Right atrium auricular region (tissue), 2 donors: ENCODE data around the gene MXRA7. TPM values are rescaled to one million over a fixed set of nuclear protein-coding genes. Genes with fewer than 3 reads are reported as not detected.
A peak's percentile ranks its signal among the peaks of the same experiment; 100 is the strongest.
"Not testable (repeated sequence)": the region's sequence is repeated elsewhere in the genome, so short reads cannot be mapped to it uniquely, and the experiment has no call there.

Source experiments
- DNase-seq: peaks from one replicate; pipeline ENCODE4 v3.0.0-alpha.2; 2019; ENCODE audit warnings: low spot score
- H3K27ac ChIP-seq, 2 donors: fragments of 200-600 bp; sonication (generic); 1 replicate in 1 of 2; 2 replicates in 1 of 2; pipeline ENCODE4 v1.5.1; 2016 to 2019
- H3K27me3 ChIP-seq, 2 donors: fragments of 200-600 bp; sonication (generic); one replicate each; pipeline versions ENCODE4 v1.5.1 to v1.6.0; 2017 to 2019
- H3K36me3 ChIP-seq: fragments of 200-600 bp; sonication (generic); one replicate; pipeline ENCODE4 v1.5.1; 2016
- H3K4me1 ChIP-seq, 2 donors: fragments of 200-600 bp; sonication (generic); one replicate each; pipeline versions ENCODE4 v1.5.1 to v1.6.0; 2017 to 2019
- H3K4me3 ChIP-seq, 2 donors: fragments of 200-600 bp; sonication (generic); 1 replicate in 1 of 2; 2 replicates in 1 of 2; pipeline ENCODE4 v1.5.1; 2017 to 2019; ENCODE audit warnings: mild to moderate bottlenecking in 1 of 2, moderate library complexity in 1 of 2
- H3K9me3 ChIP-seq, 2 donors: fragments of 200-600 bp; sonication (generic); one replicate each; pipeline ENCODE4 v1.5.1; 2019
- total RNA-seq, 2 donors: library from RNA; depleted of rRNA; stranded (reverse); fragments of >200 nt; gene quantifications; one replicate each; pipeline ENCODE4 v1.1.0, GENCODE V29; 2016
- TF ChIP-seq, protein P1 (sequence below), 2 donors: fragments of 200-600 bp; sonication (generic); IDR thresholded peaks; one replicate each; pipeline ENCODE4 v1.5.1; 2019; ENCODE audit warnings: antibody characterized with exemption in 2 of 2

Gene MXRA7
- total RNA-seq, 2 donors from 2014 or later, result 440 to 644 TPM

DNA sequence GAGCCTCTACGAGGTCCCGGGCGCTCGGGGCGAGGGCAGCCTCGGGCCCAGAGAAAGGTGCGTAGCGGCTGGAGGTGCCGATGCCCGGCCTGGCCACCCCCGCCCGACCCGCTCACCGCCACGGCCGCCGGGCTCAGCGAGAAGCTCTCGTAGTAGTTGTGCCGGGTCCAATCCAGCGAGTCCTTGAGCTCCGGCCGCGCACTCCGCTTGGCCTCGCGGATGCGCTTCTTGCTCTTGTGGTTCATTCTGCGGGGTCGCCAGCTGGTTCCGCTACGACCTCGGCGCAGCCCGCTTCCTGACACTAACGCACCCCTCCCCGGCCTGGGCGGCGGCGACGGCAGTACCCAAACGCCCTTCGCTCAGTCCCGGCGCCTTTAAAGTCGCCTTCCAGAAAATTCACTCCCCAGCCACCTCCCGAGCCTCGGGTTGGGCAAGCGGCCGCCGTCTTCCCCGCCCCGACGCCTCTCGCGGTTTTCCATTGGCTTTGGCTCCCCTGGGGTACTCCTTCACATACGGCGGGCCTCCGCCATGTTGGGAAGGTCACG is 15.5 kb upstream of the MXRA7 start, which contains the start of gene JMJD6:
TSS of gene JMJD6 (minus strand) at position 376 of the 545 bp plus-strand sequence. CDS start at position 245, 131 bp downstream.
- Histone ChIP-seq H3K4me1 (peaks cover 0 to 55% of the 10 kb centered on the region in 2 donors), H3K4me3 (peak within 1 kb of the TSS; percentile 94 to 98), H3K9me3 (no peaks in the 10 kb centered on the region)

DNA sequence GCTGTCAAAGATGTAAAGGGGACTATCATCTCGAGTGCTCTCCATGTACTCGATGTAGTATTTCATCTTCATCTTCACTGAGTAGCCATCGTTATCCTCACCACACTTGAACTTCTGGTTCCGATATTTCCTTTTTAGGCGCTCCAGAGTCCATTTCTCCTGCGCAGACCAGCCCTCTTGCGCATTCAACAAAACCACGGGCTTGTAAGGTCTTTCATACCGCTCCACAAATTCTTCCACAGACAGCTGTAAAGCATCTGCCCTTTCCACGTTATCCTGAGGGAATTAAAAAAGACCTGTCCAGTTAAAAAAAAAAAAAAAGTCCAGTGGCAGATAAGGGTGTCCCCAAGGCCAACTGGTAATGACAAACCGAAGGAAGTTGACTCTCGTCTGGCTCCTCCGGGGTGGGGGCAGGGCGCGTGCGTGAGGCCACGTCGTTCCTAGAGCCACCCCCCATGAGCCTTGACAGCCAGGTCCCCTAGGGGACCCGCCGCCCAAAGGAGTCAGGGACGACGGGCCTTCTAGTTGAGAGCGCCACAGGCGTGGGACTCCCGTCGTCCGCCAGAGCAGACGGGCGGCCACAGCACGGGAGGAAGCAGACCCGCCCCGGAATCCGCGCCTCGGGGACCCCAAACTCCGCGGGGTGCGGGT is 14.9 kb upstream of the MXRA7 start:
- Histone ChIP-seq H3K4me3 (peak overlapping the region; percentile 94 to 98), H3K27ac (peak overlapping the region; percentile 100), H3K36me3 (peaks cover 49% of the 10 kb centered on the region), H3K4me1 (peaks cover 0 to 60% of the 10 kb centered on the region in 2 donors), H3K27me3 (no peaks in the 10 kb centered on the region), H3K9me3 (no peaks in the 10 kb centered on the region)
- peak; percentile 90 for DNase-seq
- TF ChIP-seq, protein P1, sequence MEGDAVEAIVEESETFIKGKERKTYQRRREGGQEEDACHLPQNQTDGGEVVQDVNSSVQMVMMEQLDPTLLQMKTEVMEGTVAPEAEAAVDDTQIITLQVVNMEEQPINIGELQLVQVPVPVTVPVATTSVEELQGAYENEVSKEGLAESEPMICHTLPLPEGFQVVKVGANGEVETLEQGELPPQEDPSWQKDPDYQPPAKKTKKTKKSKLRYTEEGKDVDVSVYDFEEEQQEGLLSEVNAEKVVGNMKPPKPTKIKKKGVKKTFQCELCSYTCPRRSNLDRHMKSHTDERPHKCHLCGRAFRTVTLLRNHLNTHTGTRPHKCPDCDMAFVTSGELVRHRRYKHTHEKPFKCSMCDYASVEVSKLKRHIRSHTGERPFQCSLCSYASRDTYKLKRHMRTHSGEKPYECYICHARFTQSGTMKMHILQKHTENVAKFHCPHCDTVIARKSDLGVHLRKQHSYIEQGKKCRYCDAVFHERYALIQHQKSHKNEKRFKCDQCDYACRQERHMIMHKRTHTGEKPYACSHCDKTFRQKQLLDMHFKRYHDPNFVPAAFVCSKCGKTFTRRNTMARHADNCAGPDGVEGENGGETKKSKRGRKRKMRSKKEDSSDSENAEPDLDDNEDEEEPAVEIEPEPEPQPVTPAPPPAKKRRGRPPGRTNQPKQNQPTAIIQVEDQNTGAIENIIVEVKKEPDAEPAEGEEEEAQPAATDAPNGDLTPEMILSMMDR (IDR thresholded peaks at IDR 0.05), result no peak

More for the DNA sequence above, 15.5 kb upstream of the MXRA7 start, which contains the start of gene JMJD6:
- peak; percentile 98 for DNase-seq
- TF ChIP-seq, protein P1 (IDR thresholded peaks at IDR 0.05), result no peak
- H3K36me3 ChIP-seq, result peaks cover 47% of the 10 kb centered on the region
- H3K27me3 ChIP-seq, result no peaks in the 10 kb centered on the region
- H3K27ac ChIP-seq, result peak within 1 kb of the TSS; percentile 100

DNA sequence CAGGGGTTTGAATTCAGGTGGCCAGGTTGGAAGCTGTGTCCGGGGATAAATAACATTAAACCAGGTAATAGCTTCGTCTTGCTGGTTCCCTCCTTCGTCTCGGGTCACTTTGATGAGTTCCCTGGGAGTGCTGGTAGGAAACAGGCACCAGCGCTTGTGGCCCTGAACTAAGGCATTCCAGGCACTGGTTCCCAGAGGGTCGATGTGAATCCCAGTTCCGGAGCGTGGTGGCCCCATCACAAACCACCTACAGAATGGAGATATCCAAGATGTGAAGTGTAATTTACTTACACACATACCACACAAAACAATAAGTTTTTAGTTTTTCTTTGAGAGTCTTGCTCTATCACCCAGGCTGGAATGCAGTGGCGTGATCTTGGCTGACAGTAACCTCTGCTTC is 13.0 kb upstream of the MXRA7 start:
- H3K27ac ChIP-seq, result no peak overlapping the region
- peaks cover 0 to 55% of the 10 kb centered on the region in 2 donors for H3K4me1 ChIP-seq
- H3K36me3 ChIP-seq, result peaks cover 63% of the 10 kb centered on the region
- H3K27me3 ChIP-seq, result no peaks in the 10 kb centered on the region
- H3K9me3 ChIP-seq, result no peaks in the 10 kb centered on the region
- H3K4me3 ChIP-seq, result no peak overlapping the region
- TF ChIP-seq, protein P1 (IDR thresholded peaks at IDR 0.05), result no peak
- no peak for DNase-seq

DNA sequence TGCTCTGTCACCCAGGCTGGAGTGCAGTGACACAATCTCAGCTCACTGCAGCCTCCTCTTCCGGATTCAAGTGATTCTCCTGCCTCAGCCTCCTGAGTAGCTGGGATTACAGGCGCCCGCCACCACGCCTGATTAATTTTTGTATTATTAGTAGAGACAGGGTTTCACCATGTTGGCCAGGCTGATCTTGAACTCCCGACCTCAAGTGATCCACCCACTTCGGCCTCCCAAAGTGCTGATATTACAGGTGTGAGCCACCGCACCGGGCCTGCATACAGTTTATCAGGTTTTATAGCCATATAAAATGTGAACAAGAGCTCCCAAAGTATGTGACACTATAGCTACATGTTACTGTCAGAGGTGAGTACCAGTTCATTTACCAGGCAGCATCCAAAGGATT is 12.2 kb upstream of the MXRA7 start:
- H3K4me3 ChIP-seq, H3K9me3 ChIP-seq, DNase-seq, H3K27me3 ChIP-seq, H3K27ac ChIP-seq: not testable (repeated sequence)
- Histone ChIP-seq H3K4me1 (peaks cover 0 to 53% of the 10 kb centered on the region in 2 donors), H3K36me3 (peaks cover 72% of the 10 kb centered on the region)

DNA sequence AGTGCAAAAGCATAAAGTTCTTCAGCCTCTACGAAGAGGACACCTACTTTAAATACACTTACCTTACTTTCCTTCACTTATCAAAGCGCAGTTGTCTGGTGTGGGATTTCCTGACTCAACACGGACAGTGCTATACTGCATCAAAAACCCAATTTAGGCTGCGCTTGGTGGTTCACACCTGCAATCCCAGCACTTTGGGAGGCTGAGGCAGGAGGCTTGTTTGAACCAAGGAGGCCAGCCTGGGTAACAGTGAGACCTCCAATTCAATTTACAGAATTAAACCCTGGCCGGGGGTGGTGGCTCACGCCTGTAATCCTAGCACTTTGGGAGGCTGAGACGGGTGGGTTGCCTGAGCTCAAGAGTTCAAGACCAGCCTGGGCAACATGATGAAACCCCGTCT is 11.5 kb upstream of the MXRA7 start:
- H3K9me3 ChIP-seq, result no peaks in the 10 kb centered on the region

DNA sequence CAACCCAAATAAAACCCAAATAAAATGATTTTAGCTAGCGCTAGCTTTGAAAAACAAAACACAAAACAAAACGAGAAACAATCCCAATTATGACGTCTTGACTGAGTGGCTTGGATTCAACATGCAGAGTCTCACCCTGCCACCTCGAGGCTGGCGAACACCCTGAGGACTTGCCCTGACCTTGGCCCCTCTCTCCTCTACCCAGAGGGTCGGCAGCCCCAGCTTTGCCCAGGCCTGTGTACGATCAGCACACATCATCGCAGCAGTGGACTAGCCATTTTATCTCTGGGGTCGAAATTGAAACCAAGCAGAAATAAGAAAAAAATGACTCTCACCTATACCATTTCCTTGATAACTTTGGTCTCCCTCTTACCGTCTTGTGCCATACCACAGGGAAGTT is 10.7 kb upstream of the MXRA7 start:
- Histone ChIP-seq H3K27ac (peak overlapping the region in 1 of 2 donors; percentile 33), H3K36me3 (peaks cover 87% of the 10 kb centered on the region), H3K27me3 (no peaks in the 10 kb centered on the region), H3K4me1 (peaks cover 0 to 58% of the 10 kb centered on the region in 2 donors), H3K9me3 (no peaks in the 10 kb centered on the region), H3K4me3 (no peak overlapping the region)
- no peak for DNase-seq
- TF ChIP-seq, protein P1 (IDR thresholded peaks at IDR 0.05), result no peak

More for the DNA sequence above, 11.5 kb upstream of the MXRA7 start:
- H3K27me3 ChIP-seq, result no peaks in the 10 kb centered on the region
- H3K4me3 ChIP-seq, result no peak overlapping the region
- H3K36me3 ChIP-seq, result peaks cover 79% of the 10 kb centered on the region
- peaks cover 0 to 51% of the 10 kb centered on the region in 2 donors for H3K4me1 ChIP-seq
- TF ChIP-seq, protein P1 (IDR thresholded peaks at IDR 0.05), result no peak
- no peak for DNase-seq
- H3K27ac ChIP-seq, result no peak overlapping the region
